Mammary epithelial cell (primary cell): Measurements from ENCODE around the gene INSYN2B.

Source experiments
- EZH2 ChIP-seq: IDR thresholded peaks from 2 replicates; pipeline ENCODE4 v1.6.1; 2012; ENCODE audit warnings: low read length, inconsistent platforms, borderline replicate concordance
- TF ChIP-seq, protein P1 (sequence below), 2 donors: IDR thresholded peaks in 1 of 2; conservative IDR thresholded peaks in 1 of 2; 2 replicates each; pipeline ENCODE4 v1.5.1; 2011 to 2012; ENCODE audit warnings: inconsistent platforms in 2 of 2, low read length in 2 of 2, mild to moderate bottlenecking in 2 of 2, control low read depth in 1 of 2, low read depth in 1 of 2; ENCODE audit not compliant: insufficient read depth in 1 of 2; ENCODE audit errors: extremely low read depth in 1 of 2

DNA sequence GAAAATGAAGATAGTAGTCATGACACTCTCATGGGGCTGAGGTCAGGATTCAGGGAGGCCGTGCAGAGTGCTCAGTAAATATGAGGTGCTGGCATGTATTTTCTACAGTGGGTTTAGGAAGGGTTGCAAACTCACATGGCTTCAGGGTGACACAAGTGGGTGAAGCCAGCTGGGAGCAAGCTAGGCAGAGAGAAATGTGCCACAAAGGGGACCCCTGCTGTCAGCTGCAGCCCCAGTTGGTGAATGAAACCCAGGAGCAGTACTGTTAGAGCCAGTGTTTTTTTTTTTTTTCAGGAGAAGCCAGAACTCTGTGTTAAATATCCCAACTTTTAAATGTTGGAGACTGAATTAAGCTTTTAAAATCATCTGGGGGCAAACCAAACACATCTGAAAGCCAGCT lies 75.3 kb downstream of the INSYN2B start:
- TF ChIP-seq, protein P1, sequence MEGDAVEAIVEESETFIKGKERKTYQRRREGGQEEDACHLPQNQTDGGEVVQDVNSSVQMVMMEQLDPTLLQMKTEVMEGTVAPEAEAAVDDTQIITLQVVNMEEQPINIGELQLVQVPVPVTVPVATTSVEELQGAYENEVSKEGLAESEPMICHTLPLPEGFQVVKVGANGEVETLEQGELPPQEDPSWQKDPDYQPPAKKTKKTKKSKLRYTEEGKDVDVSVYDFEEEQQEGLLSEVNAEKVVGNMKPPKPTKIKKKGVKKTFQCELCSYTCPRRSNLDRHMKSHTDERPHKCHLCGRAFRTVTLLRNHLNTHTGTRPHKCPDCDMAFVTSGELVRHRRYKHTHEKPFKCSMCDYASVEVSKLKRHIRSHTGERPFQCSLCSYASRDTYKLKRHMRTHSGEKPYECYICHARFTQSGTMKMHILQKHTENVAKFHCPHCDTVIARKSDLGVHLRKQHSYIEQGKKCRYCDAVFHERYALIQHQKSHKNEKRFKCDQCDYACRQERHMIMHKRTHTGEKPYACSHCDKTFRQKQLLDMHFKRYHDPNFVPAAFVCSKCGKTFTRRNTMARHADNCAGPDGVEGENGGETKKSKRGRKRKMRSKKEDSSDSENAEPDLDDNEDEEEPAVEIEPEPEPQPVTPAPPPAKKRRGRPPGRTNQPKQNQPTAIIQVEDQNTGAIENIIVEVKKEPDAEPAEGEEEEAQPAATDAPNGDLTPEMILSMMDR (conservative IDR thresholded peaks at IDR 0.05 in 1 of 2, IDR thresholded peaks at IDR 0.05 in 1 of 2; ENCODE audit: extremely low read depth in 1 of 2, insufficient read depth in 1 of 2, low read depth in 1 of 2, low read length in 2 of 2): no peak
- no peak for TF ChIP-seq EZH2
